Endodermal cell (in vitro differentiated cells): ENCODE measurements around the gene TECR. TPM values are rescaled to one million over a fixed set of nuclear protein-coding genes. Genes with fewer than 3 reads are reported as not detected.

Experiments
- DNase-seq: peaks from one replicate; pipeline ENCODE4 v3.0.0-alpha.2; 2017
- H3K27ac ChIP-seq: 2 replicates; pipeline ENCODE4 v1.5.1; 2013; ENCODE audit warnings: mild to moderate bottlenecking, low read depth, low read length, moderate library complexity
- H3K27me3 ChIP-seq: 2 replicates; pipeline ENCODE4 v1.6.1; 2013; ENCODE audit warnings: mild to moderate bottlenecking, low read length, moderate library complexity; ENCODE audit not compliant: insufficient read depth, control insufficient read depth, poor library complexity, severe bottlenecking
- H3K36me3 ChIP-seq: 2 replicates; pipeline ENCODE4 v1.7.0; 2013; ENCODE audit warnings: mild to moderate bottlenecking, low read length, moderate library complexity; ENCODE audit not compliant: control insufficient read depth, insufficient read depth
- H3K4me1 ChIP-seq: one replicate; pipeline ENCODE4 v1.7.0; 2013; ENCODE audit warnings: low read length; ENCODE audit not compliant: control insufficient read depth, insufficient read depth
- H3K4me3 ChIP-seq: 2 replicates; pipeline ENCODE4 v1.5.1; 2013; ENCODE audit warnings: mild to moderate bottlenecking, low read length, moderate library complexity
- H3K9ac ChIP-seq: 2 replicates; pipeline ENCODE4 v1.6.1; 2013; ENCODE audit warnings: mild to moderate bottlenecking, low read length, moderate library complexity; ENCODE audit not compliant: poor library complexity, severe bottlenecking; ENCODE audit errors: extremely low read depth
- H3K9me3 ChIP-seq: 2 replicates; pipeline ENCODE4 v1.6.1; 2013; ENCODE audit warnings: mild to moderate bottlenecking, low read length, moderate library complexity; ENCODE audit not compliant: control insufficient read depth
- H3K27ac Mint-ChIP-seq: 2 replicates; pipeline ENCODE4 v1.8.0; 2020; ENCODE audit warnings: mixed read lengths
- H3K27me3 Mint-ChIP-seq: 2 replicates; pipeline ENCODE4 v1.8.0; 2021; ENCODE audit warnings: mild to moderate bottlenecking, mixed read lengths; ENCODE audit not compliant: insufficient read depth
- H3K36me3 Mint-ChIP-seq: 2 replicates; pipeline ENCODE4 v1.8.0; 2020; ENCODE audit warnings: low read depth, mixed read lengths
- H3K4me1 Mint-ChIP-seq: 2 replicates; pipeline ENCODE4 v1.8.0; 2020; ENCODE audit warnings: mixed read lengths
- H3K4me3 Mint-ChIP-seq: 2 replicates; pipeline ENCODE4 v1.8.0; 2020; ENCODE audit warnings: mild to moderate bottlenecking, moderate library complexity, mixed read lengths
- H3K9me3 Mint-ChIP-seq: 2 replicates; pipeline ENCODE4 v1.8.0; 2020; ENCODE audit warnings: mild to moderate bottlenecking, mixed read lengths
- CTCF ChIP-seq: fragments of 200-600 bp; sonication (generic); conservative IDR thresholded peaks from 2 replicates; pipeline ENCODE4 v1.5.0; 2021; ENCODE audit warnings: antibody characterized with exemption, mild to moderate bottlenecking
- WGBS, 2 experiments: methylation state at CpG; one replicate each; pipeline versions ENCODE4 v1.1.5 to v1.1.7; 2013; ENCODE audit warnings: missing lambda C conversion rate in 2 of 2, mixed read lengths in 1 of 2; ENCODE audit not compliant: insufficient coverage in 1 of 2, insufficient read length in 1 of 2; 5-methylcytosine and 5-hydroxymethylcytosine counted together
- total RNA-seq, 2 donors: library from RNA; stranded (reverse); fragmentation: NEBNext Ultra II Directional in 1 of 2; extraction: Animal tissue kit (Norgen Biotek cat#: 25700) in 1 of 2; gene quantifications; 2 replicates in 1 of 2; 3 replicates in 1 of 2; pipeline ENCODE4 v1.2.1, GENCODE V29; 2021

TECR gene
- total RNA-seq, 2 donors from 2014 or later, result 127 to 140 TPM

- H3K27ac ChIP-seq, result no peak overlapping the region
- peak overlapping the region; percentile 79 for H3K9ac ChIP-seq
- Mint-ChIP-seq H3K9me3 (no peaks in the 10 kb centered on the region), H3K27me3 (no peaks in the 10 kb centered on the region), H3K4me3 (peak overlapping the region; percentile 89), H3K36me3 (peaks cover 8% of the 10 kb centered on the region), H3K27ac (no peak overlapping the region), H3K4me1 (peaks cover 5% of the 10 kb centered on the region)
- no peak for DNase-seq
- no peak for TF ChIP-seq CTCF
- H3K4me1 ChIP-seq, result no peaks in the 10 kb centered on the region
- H3K36me3 ChIP-seq, result no peaks in the 10 kb centered on the region
- H3K9me3 ChIP-seq, result no peaks in the 10 kb centered on the region
- no peaks in the 10 kb centered on the region for H3K27me3 ChIP-seq
- peak overlapping the region; percentile 81 for H3K4me3 ChIP-seq
- 75 to 100% methylated on average over 2 to 3 of the region's 3 CpGs for WGBS, 2 experiments
Measured at GRCh38 chr19:14530506-14530905, 1.1 kb downstream of the TECR start.

GRCh38 chr19:14533450-14533849 is 4.1 kb downstream of the TECR start:
- Mint-ChIP-seq H3K36me3 (peaks cover 8% of the 10 kb centered on the region), H3K27me3 (no peaks in the 10 kb centered on the region), H3K4me1 (peaks cover 13% of the 10 kb centered on the region), H3K27ac (no peak overlapping the region), H3K4me3 (no peak overlapping the region), H3K9me3 (no peaks in the 10 kb centered on the region)
- 87 to 94% methylated on average over 3 to 5 of the region's 5 CpGs for WGBS, 2 experiments
- Histone ChIP-seq H3K9me3 (no peaks in the 10 kb centered on the region), H3K27me3 (no peaks in the 10 kb centered on the region), H3K36me3 (no peaks in the 10 kb centered on the region), H3K4me3 (no peak overlapping the region), H3K4me1 (no peaks in the 10 kb centered on the region), H3K27ac (no peak overlapping the region), H3K9ac (no peak overlapping the region)
- DNase-seq, result no peak
- TF ChIP-seq CTCF, result no peak

- Histone ChIP-seq H3K27me3 (no peaks in the 10 kb centered on the region), H3K9ac (no peak overlapping the region), H3K4me3 (peak overlapping the region; percentile 60), H3K36me3 (no peaks in the 10 kb centered on the region), H3K4me1 (no peaks in the 10 kb centered on the region), H3K27ac (peak overlapping the region; percentile 32), H3K9me3 (no peaks in the 10 kb centered on the region)
- Mint-ChIP-seq H3K27ac (peak overlapping the region; percentile 91), H3K27me3 (no peaks in the 10 kb centered on the region), H3K4me3 (peak overlapping the region; percentile 43), H3K9me3 (no peaks in the 10 kb centered on the region), H3K4me1 (peaks cover 8% of the 10 kb centered on the region), H3K36me3 (peaks cover 14% of the 10 kb centered on the region)
- WGBS, 2 experiments, result 21 to 50% methylated on average over 7 to 19 of the region's 24 CpGs
- peak; percentile 98 for DNase-seq
- no peak for TF ChIP-seq CTCF
Measured at GRCh38 chr19:14536926-14537692, 7.7 kb downstream of the TECR start.
